Measurements from ENCODE around the gene OSBP.

OSBP gene

GRCh38 chr11:59560702-59561473, 54.7 kb downstream of the OSBP start:
- peak; percentile 68 for DNase-seq (ENCODE audit: low read depth)

GRCh38 chr11:59560290-59560701, 55.3 kb downstream of the OSBP start:
- H3K4me3 ChIP-seq (ENCODE audit: low read depth, low read length), result peak overlapping the region; percentile 72
- peak; percentile 77 for DNase-seq (ENCODE audit: low read depth)

More at GRCh38 chr11:59560702-59561473, 54.7 kb downstream of the OSBP start:
- no peak for TF ChIP-seq CTCF (IDR thresholded peaks at IDR 0.05; ENCODE audit: low read depth, low read length, missing control alignments)
- peak overlapping the region; percentile 72 for H3K4me3 ChIP-seq (ENCODE audit: low read depth, low read length)

GRCh38 chr11:59559886-59560285, 55.7 kb downstream of the OSBP start:
- peak overlapping the region; percentile 10 for H3K4me3 ChIP-seq (ENCODE audit: low read depth, low read length)
- no peak for DNase-seq (ENCODE audit: low read depth)
- no peak for TF ChIP-seq CTCF (IDR thresholded peaks at IDR 0.05; ENCODE audit: low read depth, low read length, missing control alignments)

More at GRCh38 chr11:59560290-59560701, 55.3 kb downstream of the OSBP start:
- TF ChIP-seq CTCF (IDR thresholded peaks at IDR 0.05; ENCODE audit: low read depth, low read length, missing control alignments), result no peak

- TF ChIP-seq CTCF (IDR thresholded peaks at IDR 0.05; ENCODE audit: low read depth, low read length, missing control alignments), result no peak
- peak overlapping the region; percentile 46; the same call in 1 of the 2 replicates for H3K4me3 ChIP-seq (ENCODE audit: low read depth, low read length)
- DNase-seq (ENCODE audit: low read depth), result no peak
Measured at GRCh38 chr11:59558270-59558643, 57.3 kb downstream of the OSBP start.

GRCh38 chr11:59556917-59557348, 58.6 kb downstream of the OSBP start:
- H3K4me3 ChIP-seq (ENCODE audit: low read depth, low read length), result peak overlapping the region; percentile 55
- DNase-seq (ENCODE audit: low read depth), result no peak
- no peak for TF ChIP-seq CTCF (IDR thresholded peaks at IDR 0.05; ENCODE audit: low read depth, low read length, missing control alignments)

- DNase-seq (ENCODE audit: low read depth), result peak; percentile 72
- peak overlapping the region; percentile 61 for H3K4me3 ChIP-seq (ENCODE audit: low read depth, low read length)
- TF ChIP-seq CTCF (IDR thresholded peaks at IDR 0.05; ENCODE audit: low read depth, low read length, missing control alignments), result no peak
Measured at GRCh38 chr11:59556115-59556916, 59.3 kb downstream of the OSBP start.

Measured in GM12864 (cell line).